Suprapubic skin (tissue), 4 donors: ENCODE data around the gene COG5. TPM values are rescaled to one million over a fixed set of nuclear protein-coding genes. Genes with fewer than 3 reads are reported as not detected.

Experiments used
- DNase-seq, 2 donors: peaks; one replicate each; pipeline ENCODE4 v3.0.0-alpha.2; 2019; ENCODE audit warnings: low spot score in 2 of 2
- H3K27ac ChIP-seq: fragments of 200-600 bp; sonication (generic); one replicate; pipeline ENCODE4 v1.5.1; 2019
- H3K27me3 ChIP-seq: fragments of 200-600 bp; sonication (generic); one replicate; pipeline ENCODE4 v1.5.1; 2019
- H3K36me3 ChIP-seq: fragments of 200-600 bp; sonication (generic); one replicate; pipeline ENCODE4 v1.5.1; 2019
- H3K4me1 ChIP-seq: fragments of 200-600 bp; sonication (generic); one replicate; pipeline ENCODE4 v1.5.1; 2019
- H3K4me3 ChIP-seq: fragments of 200-600 bp; sonication (generic); one replicate; pipeline ENCODE4 v1.5.1; 2019; ENCODE audit warnings: mild to moderate bottlenecking
- H3K9me3 ChIP-seq: fragments of 200-600 bp; sonication (generic); one replicate; pipeline ENCODE4 v1.5.1; 2019
- EP300 ChIP-seq: sonication (generic); formaldehyde crosslinking; IDR thresholded peaks from one replicate; pipeline ENCODE4 v1.6.1; 2017; ENCODE audit warnings: antibody characterized with exemption
- POLR2A ChIP-seq, 2 donors: fragments of 450-650 bp; IDR thresholded peaks; one replicate each; pipeline ENCODE4 v1.6.1; 2017; ENCODE audit warnings: antibody characterized with exemption in 2 of 2, mild to moderate bottlenecking in 2 of 2, moderate library complexity in 2 of 2
- POLR2AphosphoS5 ChIP-seq, 3 donors: sonication (generic); formaldehyde crosslinking; IDR thresholded peaks; one replicate each; pipeline ENCODE4 v1.6.1; 2017; ENCODE audit warnings: antibody characterized with exemption in 3 of 3
- WGBS: methylation state at CpG from one replicate; pipeline ENCODE4 v1.1.5; 2018; 5-methylcytosine and 5-hydroxymethylcytosine counted together
- total RNA-seq, 4 donors: library from RNA; depleted of rRNA; stranded (reverse); fragments of >200 nt; gene quantifications; one replicate each; pipeline ENCODE4 v1.1.0, GENCODE V29; 2016
- TF ChIP-seq, protein P1 (sequence below), 2 donors: fragments of 200-600 bp in 1 of 2; fragments of 450-650 bp in 1 of 2; sonication (generic) in 1 of 2; IDR thresholded peaks; one replicate each; pipeline ENCODE4 v1.5.1; 2016 to 2019; ENCODE audit warnings: antibody characterized with exemption in 2 of 2, mild to moderate bottlenecking in 1 of 2, moderate library complexity in 1 of 2

The COG5 gene
- total RNA-seq, 4 donors from 2014 or later: 31.1 to 60.1 (median 53.7) TPM

DNA sequence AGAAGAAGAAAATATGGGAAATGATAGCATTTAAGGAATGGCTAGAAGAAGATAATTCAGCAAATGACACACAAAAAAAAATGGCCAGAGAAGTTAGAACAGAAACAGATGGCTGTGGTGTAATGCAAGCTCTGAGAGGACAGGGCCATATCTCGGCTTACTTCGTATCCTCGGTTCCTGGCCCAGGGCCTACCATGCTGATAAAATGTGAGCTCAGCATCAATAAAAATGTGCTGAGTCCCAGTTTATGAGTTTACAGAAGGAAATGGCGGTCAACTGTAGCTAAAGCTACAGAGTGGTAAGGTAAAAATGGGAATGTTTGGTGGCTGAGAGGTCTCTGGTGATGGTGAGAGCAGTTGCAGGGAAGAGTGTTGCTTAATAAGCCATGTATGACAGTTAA lies 354.2 kb downstream of the COG5 start:
- no peak for DNase-seq
- Histone ChIP-seq H3K4me3 (no peak overlapping the region), H3K9me3 (no peaks in the 10 kb centered on the region), H3K27me3 (no peaks in the 10 kb centered on the region), H3K4me1 (peaks cover 9% of the 10 kb centered on the region), H3K36me3 (peaks cover 39% of the 10 kb centered on the region), H3K27ac (no peak overlapping the region)
- WGBS: 98% methylated on average over 4 of the region's 4 CpGs
- no peak for TF ChIP-seq POLR2AphosphoS5 (IDR thresholded peaks at IDR 0.05)
- no peak for TF ChIP-seq EP300
- TF ChIP-seq, protein P1, sequence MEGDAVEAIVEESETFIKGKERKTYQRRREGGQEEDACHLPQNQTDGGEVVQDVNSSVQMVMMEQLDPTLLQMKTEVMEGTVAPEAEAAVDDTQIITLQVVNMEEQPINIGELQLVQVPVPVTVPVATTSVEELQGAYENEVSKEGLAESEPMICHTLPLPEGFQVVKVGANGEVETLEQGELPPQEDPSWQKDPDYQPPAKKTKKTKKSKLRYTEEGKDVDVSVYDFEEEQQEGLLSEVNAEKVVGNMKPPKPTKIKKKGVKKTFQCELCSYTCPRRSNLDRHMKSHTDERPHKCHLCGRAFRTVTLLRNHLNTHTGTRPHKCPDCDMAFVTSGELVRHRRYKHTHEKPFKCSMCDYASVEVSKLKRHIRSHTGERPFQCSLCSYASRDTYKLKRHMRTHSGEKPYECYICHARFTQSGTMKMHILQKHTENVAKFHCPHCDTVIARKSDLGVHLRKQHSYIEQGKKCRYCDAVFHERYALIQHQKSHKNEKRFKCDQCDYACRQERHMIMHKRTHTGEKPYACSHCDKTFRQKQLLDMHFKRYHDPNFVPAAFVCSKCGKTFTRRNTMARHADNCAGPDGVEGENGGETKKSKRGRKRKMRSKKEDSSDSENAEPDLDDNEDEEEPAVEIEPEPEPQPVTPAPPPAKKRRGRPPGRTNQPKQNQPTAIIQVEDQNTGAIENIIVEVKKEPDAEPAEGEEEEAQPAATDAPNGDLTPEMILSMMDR (IDR thresholded peaks at IDR 0.05): no peak
- no peak for TF ChIP-seq POLR2A (IDR thresholded peaks at IDR 0.05)

DNA sequence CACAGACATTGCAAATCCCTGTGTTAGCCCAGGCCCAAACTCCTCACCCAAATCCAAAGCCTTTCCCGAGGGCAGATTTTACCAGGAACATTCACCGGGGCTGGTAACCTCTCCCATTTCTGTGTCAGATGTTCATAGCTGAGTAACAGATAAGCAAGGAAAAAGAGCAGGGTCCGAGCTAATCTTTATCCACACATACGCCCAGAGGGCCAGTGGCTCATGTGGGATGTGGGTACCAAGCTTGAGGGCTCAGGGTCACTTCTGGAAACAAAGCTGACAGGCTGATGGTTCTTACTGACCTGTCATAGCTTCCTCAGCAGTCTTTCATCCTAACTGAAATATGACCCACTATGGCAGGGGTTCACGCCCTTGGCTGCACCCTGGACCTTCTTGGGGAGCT lies 355.2 kb downstream of the COG5 start:
- Histone ChIP-seq H3K27ac (peak overlapping the region; percentile 19), H3K36me3 (peaks cover 49% of the 10 kb centered on the region), H3K27me3 (no peaks in the 10 kb centered on the region), H3K4me3 (no peak overlapping the region), H3K9me3 (no peaks in the 10 kb centered on the region), H3K4me1 (peaks cover 9% of the 10 kb centered on the region)
- 96% methylated on average over 5 of the region's 5 CpGs for WGBS
- TF ChIP-seq, protein P1 (IDR thresholded peaks at IDR 0.05): no peak
- TF ChIP-seq POLR2A (IDR thresholded peaks at IDR 0.05) (no peak), EP300 (no peak), POLR2AphosphoS5 (IDR thresholded peaks at IDR 0.05) (no peak)
- DNase-seq: no peak

DNA sequence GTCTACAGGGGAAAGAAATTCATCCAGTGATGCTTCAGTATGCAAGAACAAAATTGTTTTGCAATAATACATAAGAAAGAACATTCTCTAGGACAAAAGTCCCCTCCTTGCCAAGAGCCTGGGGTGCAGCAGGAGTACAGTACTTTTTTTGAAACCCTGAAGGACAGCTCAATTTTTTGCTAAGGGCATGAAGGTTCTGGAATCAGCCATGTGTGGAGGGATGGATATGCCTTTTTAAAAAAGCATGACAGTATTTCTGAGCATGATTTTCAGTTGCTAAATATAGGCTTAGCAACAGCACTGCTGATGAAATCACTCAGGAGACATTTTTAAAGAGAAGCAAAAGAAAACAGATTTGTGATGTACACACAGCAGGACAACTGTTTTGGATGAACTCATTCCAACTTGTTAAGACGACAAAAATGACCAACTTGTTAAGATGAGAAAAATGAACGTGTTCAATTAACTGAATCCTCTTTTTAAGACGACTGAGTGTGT lies 355.6 kb downstream of the COG5 start:
- no peaks in the 10 kb centered on the region for H3K9me3 ChIP-seq
- H3K4me1 ChIP-seq: peaks cover 9% of the 10 kb centered on the region
- TF ChIP-seq, protein P1 (IDR thresholded peaks at IDR 0.05): no peak
- TF ChIP-seq POLR2A (IDR thresholded peaks at IDR 0.05): no peak
- TF ChIP-seq EP300: no peak
- TF ChIP-seq POLR2AphosphoS5 (IDR thresholded peaks at IDR 0.05): no peak
- 54% methylated on average over 3 of the region's 3 CpGs for WGBS
- H3K27ac ChIP-seq: peak overlapping the region; percentile 19
- no peak for DNase-seq
- H3K27me3 ChIP-seq: no peaks in the 10 kb centered on the region
- H3K4me3 ChIP-seq: no peak overlapping the region
- H3K36me3 ChIP-seq: peaks cover 52% of the 10 kb centered on the region

DNA sequence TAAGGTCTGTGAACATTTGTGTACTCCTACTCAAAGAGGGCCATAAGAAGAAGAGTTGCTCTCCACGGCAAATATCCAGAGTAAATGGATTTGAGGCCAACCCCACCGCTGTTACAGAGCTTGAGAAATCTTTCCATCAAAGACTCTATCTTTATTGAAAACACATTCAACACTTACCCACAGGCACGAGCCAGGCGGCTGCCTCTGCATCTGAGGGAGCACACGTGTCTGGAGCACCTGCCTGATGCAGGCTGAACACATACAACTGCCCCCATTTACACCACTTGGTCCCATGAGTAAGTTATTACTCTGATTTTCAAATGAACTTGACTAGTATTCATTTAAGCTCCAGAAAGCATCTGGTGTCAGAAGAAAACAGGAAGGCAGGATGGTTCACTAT lies 356.3 kb downstream of the COG5 start:
- H3K36me3 ChIP-seq: peaks cover 52% of the 10 kb centered on the region

DNA sequence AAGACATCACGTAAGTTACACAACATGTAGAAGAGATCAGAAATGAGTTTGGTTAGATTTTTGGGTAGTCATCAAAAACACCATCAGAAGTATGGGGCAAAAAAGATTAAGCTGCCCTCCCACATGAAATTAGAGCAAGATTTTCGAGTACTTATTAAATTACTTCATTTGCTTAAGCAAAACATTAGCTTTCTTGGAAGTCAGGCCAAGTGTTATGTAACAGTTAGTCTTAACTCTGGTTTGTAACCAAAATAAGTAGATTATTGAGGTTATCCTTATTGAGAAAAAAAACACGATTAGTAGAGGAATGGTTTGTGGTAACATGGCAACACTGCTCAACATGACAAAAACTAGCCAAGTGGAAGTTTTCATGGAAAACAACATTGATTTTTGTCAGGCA lies 357.0 kb downstream of the COG5 start:
- 50% methylated on average over 3 of the region's 3 CpGs for WGBS
- Histone ChIP-seq H3K9me3 (no peaks in the 10 kb centered on the region), H3K4me3 (no peak overlapping the region), H3K4me1 (peaks cover 9% of the 10 kb centered on the region), H3K27me3 (no peaks in the 10 kb centered on the region), H3K36me3 (peaks cover 59% of the 10 kb centered on the region), H3K27ac (no peak overlapping the region)
- DNase-seq: no peak
- TF ChIP-seq POLR2AphosphoS5 (IDR thresholded peaks at IDR 0.05): no peak
- TF ChIP-seq POLR2A (IDR thresholded peaks at IDR 0.05): no peak
- TF ChIP-seq, protein P1 (IDR thresholded peaks at IDR 0.05): no peak

More for the DNA sequence above, 356.3 kb downstream of the COG5 start:
- Histone ChIP-seq H3K4me3 (no peak overlapping the region), H3K27ac (peak overlapping the region; percentile 15), H3K4me1 (peaks cover 9% of the 10 kb centered on the region), H3K9me3 (no peaks in the 10 kb centered on the region), H3K27me3 (no peaks in the 10 kb centered on the region)
- no peak for DNase-seq
- WGBS: 81% methylated on average over 5 of the region's 5 CpGs
- TF ChIP-seq, protein P1 (IDR thresholded peaks at IDR 0.05): no peak
- no peak for TF ChIP-seq POLR2AphosphoS5 (IDR thresholded peaks at IDR 0.05)
- TF ChIP-seq EP300: no peak
- TF ChIP-seq POLR2A (IDR thresholded peaks at IDR 0.05): no peak
